Nephron (organoid): Measurements from ENCODE around the gene SNCAIP.

Experiments
- H3K27ac Mint-ChIP-seq, 3 experiments: 2 replicates each; pipeline ENCODE4 v1.8.0; 2020; ENCODE audit warnings: mixed read lengths in 3 of 3, mild to moderate bottlenecking in 2 of 3, moderate library complexity in 1 of 3
- H3K27me3 Mint-ChIP-seq: 2 replicates; pipeline ENCODE4 v1.8.0; 2021; ENCODE audit warnings: low read depth, mild to moderate bottlenecking, moderate library complexity, mixed read lengths
- H3K36me3 Mint-ChIP-seq: 2 replicates; pipeline ENCODE4 v1.8.0; 2020; ENCODE audit warnings: low read depth, mixed read lengths
- H3K4me1 Mint-ChIP-seq: 2 replicates; pipeline ENCODE4 v1.8.0; 2020; ENCODE audit warnings: mixed read lengths
- H3K4me3 Mint-ChIP-seq, 3 experiments: 2 replicates each; pipeline ENCODE4 v1.8.0; 2020; ENCODE audit warnings: mild to moderate bottlenecking in 3 of 3, mixed read lengths in 3 of 3, moderate library complexity in 2 of 3
- H3K9me3 Mint-ChIP-seq: 2 replicates; pipeline ENCODE4 v1.8.0; 2020; ENCODE audit warnings: mixed read lengths
- CTCF ChIP-seq, 3 experiments: fragments of 200-600 bp; sonication (generic); IDR thresholded peaks; one replicate each; pipeline ENCODE4 v1.5.0; 2021; ENCODE audit warnings: antibody characterized with exemption in 3 of 3; ENCODE audit not compliant: unreplicated experiment in 3 of 3

SNCAIP gene

GRCh38 chr5:122455939-122456338 lies 143.9 kb downstream of the SNCAIP start:
- Mint-ChIP-seq H3K4me1 (peaks cover 15% of the 10 kb centered on the region), H3K27ac (no peak overlapping the region), H3K4me3 (no peak overlapping the region), H3K9me3 (no peaks in the 10 kb centered on the region), H3K27me3 (no peaks in the 10 kb centered on the region), H3K36me3 (peaks cover 61% of the 10 kb centered on the region)
- TF ChIP-seq CTCF (IDR thresholded peaks at IDR 0.05; ENCODE audit: unreplicated experiment in 3 of 3): no peak

- H3K27me3 Mint-ChIP-seq: no peaks in the 10 kb centered on the region
- no peak for TF ChIP-seq CTCF (IDR thresholded peaks at IDR 0.05; ENCODE audit: unreplicated experiment in 3 of 3)
- no peak overlapping the region for H3K4me3 Mint-ChIP-seq
- peaks cover 15% of the 10 kb centered on the region for H3K4me1 Mint-ChIP-seq
- peak overlapping the region in 1 of 3 experiments; percentile 18 for H3K27ac Mint-ChIP-seq
- H3K36me3 Mint-ChIP-seq: peaks cover 60% of the 10 kb centered on the region
- H3K9me3 Mint-ChIP-seq: no peaks in the 10 kb centered on the region
These were observed 145.3 kb downstream of the SNCAIP start for GRCh38 chr5:122457178-122457826.

- Mint-ChIP-seq H3K27ac (peak overlapping the region in 1 of 3 experiments; percentile 3), H3K9me3 (no peaks in the 10 kb centered on the region), H3K27me3 (no peaks in the 10 kb centered on the region), H3K36me3 (peaks cover 52% of the 10 kb centered on the region), H3K4me3 (no peak overlapping the region), H3K4me1 (peaks cover 19% of the 10 kb centered on the region)
- peak; percentile 40 to 52 (median 51) for TF ChIP-seq CTCF (IDR thresholded peaks at IDR 0.05; ENCODE audit: unreplicated experiment in 3 of 3)
These were observed 146.3 kb downstream of the SNCAIP start for GRCh38 chr5:122458278-122458872.

- H3K9me3 Mint-ChIP-seq: no peaks in the 10 kb centered on the region
- H3K27me3 Mint-ChIP-seq: no peaks in the 10 kb centered on the region
- H3K4me3 Mint-ChIP-seq: no peak overlapping the region
- H3K27ac Mint-ChIP-seq: no peak overlapping the region
- peaks cover 46% of the 10 kb centered on the region for H3K36me3 Mint-ChIP-seq
- peaks cover 44% of the 10 kb centered on the region for H3K4me1 Mint-ChIP-seq
- no peak for TF ChIP-seq CTCF (IDR thresholded peaks at IDR 0.05; ENCODE audit: unreplicated experiment in 3 of 3)
These were observed 150.4 kb downstream of the SNCAIP start for GRCh38 chr5:122462486-122462885.

GRCh38 chr5:122463221-122463620 lies 151.2 kb downstream of the SNCAIP start:
- no peak for TF ChIP-seq CTCF (IDR thresholded peaks at IDR 0.05; ENCODE audit: unreplicated experiment in 3 of 3)
- Mint-ChIP-seq H3K27me3 (no peaks in the 10 kb centered on the region), H3K9me3 (no peaks in the 10 kb centered on the region), H3K4me1 (peaks cover 41% of the 10 kb centered on the region), H3K27ac (peak overlapping the region in 2 of 3 experiments; percentile 54 to 95), H3K36me3 (peaks cover 44% of the 10 kb centered on the region), H3K4me3 (no peak overlapping the region)

- peak overlapping the region; percentile 80 to 95 (median 91) for H3K27ac Mint-ChIP-seq
- TF ChIP-seq CTCF (IDR thresholded peaks at IDR 0.05; ENCODE audit: unreplicated experiment in 3 of 3): no peak
- H3K9me3 Mint-ChIP-seq: no peaks in the 10 kb centered on the region
- H3K27me3 Mint-ChIP-seq: no peaks in the 10 kb centered on the region
- H3K4me1 Mint-ChIP-seq: peaks cover 37% of the 10 kb centered on the region
- peaks cover 35% of the 10 kb centered on the region for H3K36me3 Mint-ChIP-seq
- H3K4me3 Mint-ChIP-seq: no peak overlapping the region
These were observed 152.2 kb downstream of the SNCAIP start for GRCh38 chr5:122464191-122464590.
